MM.1S (cell line): ENCODE data around the gene PILRA.

Experiments used
- EZH2 ChIP-seq: fragments of 300-600 bp; sonication (generic); optimal IDR thresholded peaks from 2 replicates; pipeline ENCODE3; 2017; ENCODE audit warnings: low read depth, mild to moderate bottlenecking, antibody characterized with exemption, low read length, mixed read lengths
- EZH2phosphoT487 ChIP-seq: fragments of 300-600 bp; sonication (generic); IDR thresholded peaks from 2 replicates; pipeline ENCODE4 v1.6.1; 2018; ENCODE audit warnings: antibody characterized with exemption, low read length
- TF ChIP-seq, protein P1 (sequence below): fragments of 300-600 bp; sonication (generic); IDR thresholded peaks from 2 replicates; pipeline ENCODE4 v1.5.1; 2016; ENCODE audit warnings: antibody characterized with exemption, low read length, mixed read lengths

- TF ChIP-seq, protein P1, sequence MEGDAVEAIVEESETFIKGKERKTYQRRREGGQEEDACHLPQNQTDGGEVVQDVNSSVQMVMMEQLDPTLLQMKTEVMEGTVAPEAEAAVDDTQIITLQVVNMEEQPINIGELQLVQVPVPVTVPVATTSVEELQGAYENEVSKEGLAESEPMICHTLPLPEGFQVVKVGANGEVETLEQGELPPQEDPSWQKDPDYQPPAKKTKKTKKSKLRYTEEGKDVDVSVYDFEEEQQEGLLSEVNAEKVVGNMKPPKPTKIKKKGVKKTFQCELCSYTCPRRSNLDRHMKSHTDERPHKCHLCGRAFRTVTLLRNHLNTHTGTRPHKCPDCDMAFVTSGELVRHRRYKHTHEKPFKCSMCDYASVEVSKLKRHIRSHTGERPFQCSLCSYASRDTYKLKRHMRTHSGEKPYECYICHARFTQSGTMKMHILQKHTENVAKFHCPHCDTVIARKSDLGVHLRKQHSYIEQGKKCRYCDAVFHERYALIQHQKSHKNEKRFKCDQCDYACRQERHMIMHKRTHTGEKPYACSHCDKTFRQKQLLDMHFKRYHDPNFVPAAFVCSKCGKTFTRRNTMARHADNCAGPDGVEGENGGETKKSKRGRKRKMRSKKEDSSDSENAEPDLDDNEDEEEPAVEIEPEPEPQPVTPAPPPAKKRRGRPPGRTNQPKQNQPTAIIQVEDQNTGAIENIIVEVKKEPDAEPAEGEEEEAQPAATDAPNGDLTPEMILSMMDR: no peak
- TF ChIP-seq EZH2phosphoT487 (no peak), EZH2 (no peak)
Measured at GRCh38 chr7:100346921-100347320, 26.4 kb upstream of the PILRA start.
